NCI-H1694 (cell line): ENCODE data around the gene MYO5B.
"Not testable (repeated sequence)": the region's sequence is repeated elsewhere in the genome, so short reads cannot be mapped to it uniquely, and the experiment has no call there.

Source experiments
- DNase-seq: peaks from one replicate; lab custom pipeline; 2025; lab: John Stamatoyannopoulos, UW

Gene MYO5B

GRCh38 chr18:49853011-49853410, 341.9 kb downstream of the MYO5B start:
- DNase-seq, result no peak

GRCh38 chr18:49851624-49852023, 343.3 kb downstream of the MYO5B start:
- no peak for DNase-seq

GRCh38 chr18:49850636-49851035, 344.3 kb downstream of the MYO5B start:
- DNase-seq, result no peak

GRCh38 chr18:49849331-49850217, 345.4 kb downstream of the MYO5B start:
- DNase-seq, result no peak

- no peak for DNase-seq
Observed at GRCh38 chr18:49848115-49848514, 346.8 kb downstream of the MYO5B start.

- DNase-seq, result no peak
Observed at GRCh38 chr18:49847524-49847923, 347.4 kb downstream of the MYO5B start.

GRCh38 chr18:49846718-49847470, 348.1 kb downstream of the MYO5B start:
- no peak for DNase-seq

- no peak for DNase-seq
Observed at GRCh38 chr18:49846361-49846662, 348.6 kb downstream of the MYO5B start.

- no peak for DNase-seq
Observed at GRCh38 chr18:49845629-49846360, 349.2 kb downstream of the MYO5B start.

GRCh38 chr18:49844903-49845302, 350.0 kb downstream of the MYO5B start:
- no peak for DNase-seq

GRCh38 chr18:49843778-49844625, 350.9 kb downstream of the MYO5B start:
- no peak for DNase-seq

- DNase-seq, result no peak
Observed at GRCh38 chr18:49843131-49843530, 351.8 kb downstream of the MYO5B start.

- no peak for DNase-seq
Observed at GRCh38 chr18:49842656-49843055, 352.3 kb downstream of the MYO5B start.

- DNase-seq, result no peak
Observed at GRCh38 chr18:49841236-49842217, 353.4 kb downstream of the MYO5B start.

GRCh38 chr18:49839012-49839411, 355.9 kb downstream of the MYO5B start:
- DNase-seq, result no peak

GRCh38 chr18:49838381-49838780, 356.6 kb downstream of the MYO5B start:
- DNase-seq, result no peak

- DNase-seq, result no peak
Observed at GRCh38 chr18:49837889-49838288, 357.1 kb downstream of the MYO5B start.

GRCh38 chr18:49837316-49837835, 357.6 kb downstream of the MYO5B start:
- not testable (repeated sequence) for DNase-seq

GRCh38 chr18:49835405-49835804, 359.5 kb downstream of the MYO5B start:
- DNase-seq, result no peak

- DNase-seq, result no peak
Observed at GRCh38 chr18:49834258-49834657, 360.7 kb downstream of the MYO5B start.
